Loucy (cell line): ENCODE results near the gene GRPEL2.

Source experiments
- EZH2phosphoT487 ChIP-seq: fragments of 200-600 bp; IDR thresholded peaks from 2 replicates; pipeline ENCODE4 v1.6.1; 2018; ENCODE audit warnings: antibody characterized with exemption, mild to moderate bottlenecking, moderate library complexity, borderline replicate concordance
- TF ChIP-seq, protein P1 (sequence below): fragments of 200-600 bp; sonication (generic); conservative IDR thresholded peaks from 2 replicates; pipeline ENCODE4 v1.5.1; 2014; ENCODE audit warnings: mild to moderate bottlenecking, antibody characterized with exemption, low read length

DNA sequence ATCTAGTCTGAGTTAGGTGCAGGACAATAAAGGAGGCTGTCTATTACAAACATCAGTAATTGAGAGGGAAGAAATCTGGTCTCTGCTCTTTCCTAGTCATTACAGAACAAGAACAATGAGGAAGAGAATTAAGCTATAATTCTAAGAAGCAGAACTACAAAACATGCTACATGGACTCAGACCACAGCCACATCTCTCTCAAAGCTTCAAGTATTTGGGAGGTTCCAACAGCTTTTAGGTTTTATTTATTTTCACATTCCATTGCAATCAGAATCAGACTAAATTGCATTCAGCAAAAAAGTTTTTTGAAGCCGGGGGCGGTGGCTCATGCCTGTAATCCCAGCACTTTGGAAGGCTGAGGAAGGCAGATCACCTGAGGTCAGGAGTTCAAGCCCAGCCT, 1.1 kb upstream of the GRPEL2 start:
- TF ChIP-seq, protein P1, sequence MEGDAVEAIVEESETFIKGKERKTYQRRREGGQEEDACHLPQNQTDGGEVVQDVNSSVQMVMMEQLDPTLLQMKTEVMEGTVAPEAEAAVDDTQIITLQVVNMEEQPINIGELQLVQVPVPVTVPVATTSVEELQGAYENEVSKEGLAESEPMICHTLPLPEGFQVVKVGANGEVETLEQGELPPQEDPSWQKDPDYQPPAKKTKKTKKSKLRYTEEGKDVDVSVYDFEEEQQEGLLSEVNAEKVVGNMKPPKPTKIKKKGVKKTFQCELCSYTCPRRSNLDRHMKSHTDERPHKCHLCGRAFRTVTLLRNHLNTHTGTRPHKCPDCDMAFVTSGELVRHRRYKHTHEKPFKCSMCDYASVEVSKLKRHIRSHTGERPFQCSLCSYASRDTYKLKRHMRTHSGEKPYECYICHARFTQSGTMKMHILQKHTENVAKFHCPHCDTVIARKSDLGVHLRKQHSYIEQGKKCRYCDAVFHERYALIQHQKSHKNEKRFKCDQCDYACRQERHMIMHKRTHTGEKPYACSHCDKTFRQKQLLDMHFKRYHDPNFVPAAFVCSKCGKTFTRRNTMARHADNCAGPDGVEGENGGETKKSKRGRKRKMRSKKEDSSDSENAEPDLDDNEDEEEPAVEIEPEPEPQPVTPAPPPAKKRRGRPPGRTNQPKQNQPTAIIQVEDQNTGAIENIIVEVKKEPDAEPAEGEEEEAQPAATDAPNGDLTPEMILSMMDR, result no peak
- no peak for TF ChIP-seq EZH2phosphoT487
